Colonic mucosa (tissue), 4 donors: ENCODE data around the gene PROSER3. TPM values are rescaled to one million over a fixed set of nuclear protein-coding genes. Genes with fewer than 3 reads are reported as not detected.

ENCODE experiments used
- DNase-seq: peaks from one replicate; pipeline ENCODE4 v3.0.0-alpha.2; 2020
- H3K27ac ChIP-seq: fragments of 200-600 bp; one replicate; pipeline ENCODE4 v1.8.0; 2021
- H3K27me3 ChIP-seq: fragments of 200-600 bp; one replicate; pipeline ENCODE4 v1.8.0; 2021
- H3K36me3 ChIP-seq: fragments of 200-600 bp; one replicate; pipeline ENCODE4 v1.8.0; 2021
- H3K4me1 ChIP-seq: fragments of 200-600 bp; one replicate; pipeline ENCODE4 v1.8.0; 2021; ENCODE audit warnings: mild to moderate bottlenecking
- H3K4me3 ChIP-seq: fragments of 200-600 bp; one replicate; pipeline ENCODE4 v1.8.0; 2021
- H3K9ac ChIP-seq, 2 donors: one replicate each; pipeline ENCODE4 v1.7.0; 2013; ENCODE audit warnings: control low read depth in 2 of 2, low read depth in 2 of 2, low read length in 2 of 2
- H3K9me3 ChIP-seq: fragments of 200-600 bp; one replicate; pipeline ENCODE4 v1.8.0; 2021
- CTCF ChIP-seq: fragments of 200-600 bp; IDR thresholded peaks from one replicate; pipeline ENCODE4 v1.8.0; 2022; ENCODE audit warnings: antibody characterized with exemption, mild to moderate bottlenecking
- intact Hi-C: fragments of 100-400 bp; cut with DNase I; formaldehyde crosslinking; loops from one replicate; pipeline ENCODE4 v1.14.1; 2022
- total RNA-seq, 2 donors: library from RNA; stranded (reverse); fragmentation: NEBNext Ultra II Directional in 1 of 2; extraction: Animal tissue kit (Norgen Biotek cat#: 25700) in 1 of 2; gene quantifications; one replicate each; pipeline ENCODE4 v1.2.1, GENCODE V29; 2021
- donor health status: healthy.
- donor health status: DM: no; HTN: no; CAD: no.
- donor health status: DM: no; HTN: no; CAD: no.

Gene PROSER3
- total RNA-seq, 2 donors from 2014 or later = 17.1 to 26.9 TPM

DNA sequence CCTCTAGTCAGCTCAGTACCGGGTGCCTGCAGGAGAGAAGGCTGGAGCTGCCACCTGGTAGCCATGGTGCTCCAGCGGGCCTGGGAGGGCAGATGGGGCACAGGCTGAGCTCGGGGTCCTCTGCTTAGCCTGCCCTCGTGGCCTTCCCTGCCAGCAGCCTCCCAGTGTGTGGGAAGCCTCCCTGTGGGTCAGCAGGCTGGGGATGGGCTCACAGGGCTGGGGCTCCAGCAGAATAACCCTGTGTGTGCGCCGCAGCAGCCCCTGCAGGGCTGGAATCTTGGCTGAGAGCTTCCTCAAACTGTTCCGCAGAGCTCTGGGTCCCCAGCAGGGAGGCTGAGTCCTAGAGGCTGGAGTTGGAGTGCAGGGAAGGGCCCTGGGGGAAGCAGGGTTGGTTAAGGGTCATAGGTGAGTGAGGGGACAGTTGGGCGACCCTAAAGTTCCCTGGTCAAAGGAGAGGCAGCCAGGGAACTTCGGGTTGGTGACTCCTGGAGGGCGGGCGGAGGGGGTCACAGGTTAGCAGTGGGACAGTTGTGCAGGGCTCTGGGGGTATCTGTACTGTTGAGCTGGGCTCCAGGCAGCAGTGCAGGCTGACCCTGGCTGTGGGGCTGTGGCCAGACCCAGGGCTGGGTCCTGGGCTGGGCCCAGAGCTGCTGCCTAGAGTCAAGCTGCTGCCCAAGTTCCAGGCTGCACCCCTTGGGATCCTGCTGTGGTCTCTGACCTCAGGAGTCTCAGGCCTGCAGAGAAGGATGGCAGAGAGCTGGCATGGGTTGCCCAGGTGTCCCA lies 31.4 kb downstream of the PROSER3 start:
- Histone ChIP-seq H3K4me3 (no peak overlapping the region), H3K27me3 (no peaks in the 10 kb centered on the region), H3K9ac (no peak overlapping the region), H3K36me3 (no peaks in the 10 kb centered on the region), H3K4me1 (no peaks in the 10 kb centered on the region), H3K27ac (no peak overlapping the region), H3K9me3 (no peaks in the 10 kb centered on the region)
- intact Hi-C loops = no loop called here
- DNase-seq = no peak
- TF ChIP-seq CTCF = no peak

- H3K27me3 ChIP-seq = no peaks in the 10 kb centered on the region
- H3K4me1 ChIP-seq = no peaks in the 10 kb centered on the region
- no peak overlapping the region for H3K4me3 ChIP-seq
- DNase-seq = no peak
- no peak for TF ChIP-seq CTCF
- no peaks in the 10 kb centered on the region for H3K36me3 ChIP-seq
- H3K9me3 ChIP-seq = no peaks in the 10 kb centered on the region
- intact Hi-C loops = no loop called here
- H3K27ac ChIP-seq = no peak overlapping the region
- H3K9ac ChIP-seq = no peak overlapping the region
Measured at GRCh38 chr19:35789978-35790944, 32.3 kb downstream of the PROSER3 start.

GRCh38 chr19:35790981-35791813 lies 33.2 kb downstream of the PROSER3 start:
- Histone ChIP-seq H3K4me3 (no peak overlapping the region), H3K36me3 (no peaks in the 10 kb centered on the region), H3K27ac (no peak overlapping the region), H3K4me1 (no peaks in the 10 kb centered on the region), H3K9ac (no peak overlapping the region), H3K9me3 (no peaks in the 10 kb centered on the region), H3K27me3 (no peaks in the 10 kb centered on the region)
- DNase-seq = no peak
- TF ChIP-seq CTCF = no peak
- intact Hi-C loops = no loop called here

DNA sequence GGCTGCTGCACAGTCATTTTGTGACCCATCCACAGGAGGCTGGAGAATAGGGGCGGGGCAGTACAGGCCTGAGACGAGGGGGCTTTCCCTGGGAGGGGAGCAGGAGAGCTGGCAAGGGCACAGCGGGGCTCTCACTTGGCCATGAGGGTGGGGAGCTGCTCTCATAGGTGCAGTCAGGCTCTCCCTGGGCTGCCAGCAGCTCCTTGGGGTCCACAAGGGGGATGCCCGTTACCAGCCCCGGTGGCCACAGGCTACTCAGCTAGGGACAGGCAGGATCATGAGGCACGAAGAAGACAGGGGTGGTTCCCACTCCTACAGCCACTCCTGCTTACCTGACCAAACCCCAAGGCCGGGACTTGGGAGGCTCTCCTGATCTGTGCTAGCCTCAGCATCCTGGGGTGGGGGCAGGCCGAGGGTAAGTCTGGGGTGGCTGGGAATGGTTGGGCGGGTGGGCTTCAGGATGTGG lies 33.9 kb downstream of the PROSER3 start:
- no peaks in the 10 kb centered on the region for H3K27me3 ChIP-seq
- no peak for DNase-seq
- TF ChIP-seq CTCF = no peak

GRCh38 chr19:35792312-35792711 lies 34.3 kb downstream of the PROSER3 start:
- Histone ChIP-seq H3K27me3 (no peaks in the 10 kb centered on the region), H3K4me1 (no peaks in the 10 kb centered on the region), H3K9ac (no peak overlapping the region), H3K36me3 (no peaks in the 10 kb centered on the region), H3K27ac (no peak overlapping the region), H3K9me3 (no peaks in the 10 kb centered on the region), H3K4me3 (no peak overlapping the region)
- no peak for DNase-seq
- intact Hi-C loops = no loop called here
- TF ChIP-seq CTCF = no peak

More for the DNA sequence above, 33.9 kb downstream of the PROSER3 start:
- no peak overlapping the region for H3K4me3 ChIP-seq
- H3K36me3 ChIP-seq = no peaks in the 10 kb centered on the region
- H3K27ac ChIP-seq = no peak overlapping the region
- intact Hi-C loops = no loop called here
- H3K9ac ChIP-seq = no peak overlapping the region
- no peaks in the 10 kb centered on the region for H3K9me3 ChIP-seq
- H3K4me1 ChIP-seq = no peaks in the 10 kb centered on the region
